ENCODE results near the gene SLC41A2.
"Not testable (repeated sequence)": the region's sequence is repeated elsewhere in the genome, so short reads cannot be mapped to it uniquely, and the experiment has no call there.

GRCh38 chr12:104943401-104943800, 14.7 kb downstream of the SLC41A2 start:
- TF ChIP-seq CTCF (conservative IDR thresholded peaks at IDR 0.05); EZH2 (IDR thresholded peaks at IDR 0.05; ENCODE audit: low read depth): not testable (repeated sequence)
